Hepatocyte (in vitro differentiated cells): ENCODE measurements around the gene MTERF4. TPM values are rescaled to one million over a fixed set of nuclear protein-coding genes. Genes with fewer than 3 reads are reported as not detected.

Experiments used
- DNase-seq: peaks from one replicate; pipeline ENCODE4 v3.0.0-alpha.2; 2016; ENCODE audit warnings: low spot score
- H2AFZ ChIP-seq: fragments of 200-600 bp; sonication (generic); 2 replicates; pipeline ENCODE4 v1.6.0; 2016; ENCODE audit warnings: antibody characterized with exemption, mild to moderate bottlenecking
- H3K27ac ChIP-seq: fragments of 200-600 bp; sonication (generic); 2 replicates; pipeline ENCODE4 v1.5.1; 2016; ENCODE audit warnings: mild to moderate bottlenecking
- H3K27me3 ChIP-seq: fragments of 200-600 bp; sonication (generic); 2 replicates; pipeline ENCODE4 v1.6.1; 2016
- H3K36me3 ChIP-seq: fragments of 200-600 bp; sonication (generic); replicated peaks from 2 replicates; pipeline ENCODE4 v1.5.1; 2016; ENCODE audit warnings: low read depth; ENCODE audit not compliant: insufficient read depth
- H3K4me1 ChIP-seq: fragments of 200-600 bp; sonication (generic); 2 replicates; pipeline ENCODE4 v1.5.1; 2016; ENCODE audit warnings: mild to moderate bottlenecking, moderate library complexity; ENCODE audit not compliant: insufficient read depth
- H3K4me2 ChIP-seq: fragments of 200-600 bp; sonication (generic); 2 replicates; pipeline ENCODE4 v1.6.0; 2016
- H3K4me3 ChIP-seq: fragments of 200-600 bp; sonication (generic); 2 replicates; pipeline ENCODE4 v1.5.1; 2016; ENCODE audit warnings: mild to moderate bottlenecking
- H3K79me2 ChIP-seq: fragments of 200-600 bp; sonication (generic); 2 replicates; pipeline ENCODE4 v1.6.0; 2017; ENCODE audit warnings: mild to moderate bottlenecking
- H3K9me2 ChIP-seq: fragments of 200-600 bp; sonication (generic); replicated peaks from 2 replicates; pipeline ENCODE4 v1.6.0; 2017; ENCODE audit warnings: mild to moderate bottlenecking; ENCODE audit not compliant: insufficient read depth
- H3K9me3 ChIP-seq: fragments of 200-600 bp; sonication (generic); 2 replicates; pipeline ENCODE4 v1.5.1; 2016; ENCODE audit warnings: low read depth, mild to moderate bottlenecking
- H4K20me1 ChIP-seq: fragments of 200-600 bp; sonication (generic); 2 replicates; pipeline ENCODE4 v1.6.0; 2016; ENCODE audit warnings: mild to moderate bottlenecking; ENCODE audit not compliant: insufficient read depth, poor library complexity, severe bottlenecking
- EZH2 ChIP-seq: fragments of 200-600 bp; sonication (generic); IDR thresholded peaks from 2 replicates; pipeline ENCODE4 v1.6.1; 2016; ENCODE audit warnings: antibody characterized with exemption, mild to moderate bottlenecking, borderline replicate concordance
- EZH2phosphoT487 ChIP-seq: fragments of 200-600 bp; sonication (generic); IDR thresholded peaks from one replicate; pipeline ENCODE4 v1.6.1; 2018; ENCODE audit warnings: antibody characterized with exemption, mild to moderate bottlenecking, low read depth, moderate library complexity; ENCODE audit not compliant: unreplicated experiment, severe bottlenecking
- WGBS: methylation state at CpG from one replicate; pipeline ENCODE4 v1.1.6; 2016; ENCODE audit warnings: low lambda C conversion rate; ENCODE audit errors: missing lambda C conversion rate; 5-methylcytosine and 5-hydroxymethylcytosine counted together
- polyA plus RNA-seq: library from polyadenylated mRNA; unstranded; fragments of >200 nt; fragmentation: Nextera tagmentation; extraction: Ambion mirVana; gene quantifications from 2 replicates; pipeline ENCODE4 v1.2.1, GENCODE V29; 2016
- total RNA-seq: library from RNA; depleted of rRNA; stranded (reverse); fragments of >200 nt; gene quantifications from 2 replicates; pipeline ENCODE4 v1.2.3, GENCODE V29; 2014
- TF ChIP-seq, protein P1 (sequence below): fragments of 200-600 bp; sonication (generic); IDR thresholded peaks from 2 replicates; pipeline ENCODE4 v1.5.1; 2016; ENCODE audit warnings: antibody characterized with exemption, mild to moderate bottlenecking; ENCODE audit not compliant: poor library complexity

The MTERF4 gene
- total and polyA plus RNA-seq, 2 experiments from 2014 or later, result 20.3 to 39.4 TPM

DNA sequence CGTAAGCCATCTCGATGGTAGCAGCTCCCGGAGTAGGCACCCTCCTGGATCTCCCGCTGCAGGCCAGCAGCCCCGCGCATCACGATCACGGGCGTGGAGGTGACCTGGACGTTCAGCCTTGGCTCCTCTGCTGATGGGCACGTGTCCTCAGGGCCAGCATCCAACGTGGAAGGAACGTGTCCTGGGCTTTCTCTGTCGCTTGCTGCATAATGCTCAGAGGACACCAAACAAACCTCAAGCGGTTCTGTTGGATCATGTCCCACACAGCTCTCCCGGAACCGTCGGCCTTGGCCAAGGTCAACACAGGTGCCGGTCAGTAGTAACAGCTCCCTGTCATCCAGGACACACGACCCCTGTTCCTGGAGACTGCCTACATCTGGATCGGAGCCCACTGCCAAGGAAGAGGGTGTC, 24.1 kb upstream of the MTERF4 start:
- Histone ChIP-seq H3K9me3 (no peaks in the 10 kb centered on the region), H3K79me2 (no peaks in the 10 kb centered on the region), H3K36me3 (no peaks in the 10 kb centered on the region), H4K20me1 (no peaks in the 10 kb centered on the region), H3K27ac (no peak overlapping the region), H3K4me3 (no peak overlapping the region), H3K4me1 (no peaks in the 10 kb centered on the region), H3K9me2 (no peaks in the 10 kb centered on the region), H3K27me3 (no peaks in the 10 kb centered on the region), H2AFZ (no peak overlapping the region), H3K4me2 (no peak overlapping the region)
- 98% methylated on average over 21 of the region's 21 CpGs for WGBS
- DNase-seq, result no peak
- TF ChIP-seq, protein P1, sequence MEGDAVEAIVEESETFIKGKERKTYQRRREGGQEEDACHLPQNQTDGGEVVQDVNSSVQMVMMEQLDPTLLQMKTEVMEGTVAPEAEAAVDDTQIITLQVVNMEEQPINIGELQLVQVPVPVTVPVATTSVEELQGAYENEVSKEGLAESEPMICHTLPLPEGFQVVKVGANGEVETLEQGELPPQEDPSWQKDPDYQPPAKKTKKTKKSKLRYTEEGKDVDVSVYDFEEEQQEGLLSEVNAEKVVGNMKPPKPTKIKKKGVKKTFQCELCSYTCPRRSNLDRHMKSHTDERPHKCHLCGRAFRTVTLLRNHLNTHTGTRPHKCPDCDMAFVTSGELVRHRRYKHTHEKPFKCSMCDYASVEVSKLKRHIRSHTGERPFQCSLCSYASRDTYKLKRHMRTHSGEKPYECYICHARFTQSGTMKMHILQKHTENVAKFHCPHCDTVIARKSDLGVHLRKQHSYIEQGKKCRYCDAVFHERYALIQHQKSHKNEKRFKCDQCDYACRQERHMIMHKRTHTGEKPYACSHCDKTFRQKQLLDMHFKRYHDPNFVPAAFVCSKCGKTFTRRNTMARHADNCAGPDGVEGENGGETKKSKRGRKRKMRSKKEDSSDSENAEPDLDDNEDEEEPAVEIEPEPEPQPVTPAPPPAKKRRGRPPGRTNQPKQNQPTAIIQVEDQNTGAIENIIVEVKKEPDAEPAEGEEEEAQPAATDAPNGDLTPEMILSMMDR, result no peak
- no peak for TF ChIP-seq EZH2
- no peak for TF ChIP-seq EZH2phosphoT487

DNA sequence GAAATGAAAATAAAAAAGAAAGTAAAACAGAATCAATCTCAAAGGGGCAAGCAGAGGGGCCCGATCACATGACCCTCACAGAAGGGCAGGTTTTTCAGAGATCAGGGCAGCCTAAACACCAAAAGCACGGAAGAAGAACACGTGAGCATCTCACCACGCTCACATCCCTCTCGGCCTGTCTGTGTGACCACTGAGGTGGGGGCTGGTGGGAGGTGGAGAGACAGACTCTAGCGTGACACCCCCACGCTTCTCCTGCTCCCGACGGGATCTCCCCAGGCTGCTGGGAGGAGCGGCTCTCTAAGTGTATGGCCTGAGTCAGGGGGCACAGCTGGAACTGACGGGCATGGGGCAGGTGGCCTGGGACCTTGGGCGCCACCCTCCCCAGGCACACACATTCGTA, 23.5 kb upstream of the MTERF4 start:
- Histone ChIP-seq H3K4me2 (no peak overlapping the region), H3K79me2 (no peaks in the 10 kb centered on the region), H3K9me3 (no peaks in the 10 kb centered on the region), H3K9me2 (no peaks in the 10 kb centered on the region), H3K27me3 (no peaks in the 10 kb centered on the region), H2AFZ (no peak overlapping the region), H4K20me1 (no peaks in the 10 kb centered on the region), H3K4me3 (no peak overlapping the region), H3K27ac (no peak overlapping the region), H3K36me3 (no peaks in the 10 kb centered on the region), H3K4me1 (no peaks in the 10 kb centered on the region)
- DNase-seq, result no peak
- WGBS, result 100% methylated on average over 13 of the region's 13 CpGs
- TF ChIP-seq EZH2phosphoT487 (no peak), EZH2 (no peak)
- TF ChIP-seq, protein P1, result no peak

DNA sequence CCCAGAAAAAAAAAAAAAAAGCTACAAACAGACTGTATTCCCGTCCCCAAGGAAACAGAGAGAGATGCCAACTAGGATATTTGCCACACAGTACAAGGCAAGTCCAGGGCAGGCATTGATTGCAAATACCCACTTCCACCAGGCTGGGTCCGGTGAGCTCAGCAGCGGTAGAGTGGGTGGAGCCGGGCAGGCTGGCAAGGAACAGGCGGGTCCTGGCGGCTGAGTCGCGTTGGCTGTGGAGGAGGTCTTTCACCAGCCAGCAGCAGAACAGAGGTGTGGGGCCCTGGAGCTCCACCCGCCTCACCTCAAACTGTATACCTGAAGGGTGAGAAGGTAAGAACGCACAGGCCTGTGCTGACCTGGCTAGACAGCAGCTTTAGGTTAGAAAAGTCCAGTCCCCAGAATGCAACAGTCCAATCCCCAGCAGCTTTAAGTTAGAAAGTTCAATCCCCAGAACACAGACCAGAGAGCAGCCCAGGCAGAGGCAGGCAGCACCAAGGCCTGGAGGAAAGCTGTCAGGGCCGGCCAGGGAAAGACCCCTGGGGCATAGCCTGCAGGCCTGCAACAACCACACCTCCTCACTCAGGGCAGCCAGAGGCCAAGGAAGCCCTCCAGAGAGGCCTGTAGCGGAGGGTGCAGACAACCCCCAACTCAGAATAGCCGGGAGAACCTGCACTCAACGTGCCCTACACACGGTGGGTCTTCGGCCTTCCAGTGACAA, 21.9 kb upstream of the MTERF4 start:
- Histone ChIP-seq H3K9me2 (no peaks in the 10 kb centered on the region), H2AFZ (no peak overlapping the region), H3K4me2 (no peak overlapping the region), H3K36me3 (no peaks in the 10 kb centered on the region), H4K20me1 (no peaks in the 10 kb centered on the region), H3K27me3 (no peaks in the 10 kb centered on the region), H3K9me3 (no peaks in the 10 kb centered on the region), H3K4me1 (no peaks in the 10 kb centered on the region), H3K27ac (no peak overlapping the region), H3K4me3 (no peak overlapping the region), H3K79me2 (no peaks in the 10 kb centered on the region)
- 95% methylated on average over 16 of the region's 16 CpGs for WGBS
- no peak for DNase-seq
- no peak for TF ChIP-seq EZH2phosphoT487
- TF ChIP-seq EZH2, result no peak
- TF ChIP-seq, protein P1, result no peak
